ENCODE results near the gene HSPG2.
"Not testable (repeated sequence)": the region's sequence is repeated elsewhere in the genome, so short reads cannot be mapped to it uniquely, and the experiment has no call there.

Gene HSPG2

DNA sequence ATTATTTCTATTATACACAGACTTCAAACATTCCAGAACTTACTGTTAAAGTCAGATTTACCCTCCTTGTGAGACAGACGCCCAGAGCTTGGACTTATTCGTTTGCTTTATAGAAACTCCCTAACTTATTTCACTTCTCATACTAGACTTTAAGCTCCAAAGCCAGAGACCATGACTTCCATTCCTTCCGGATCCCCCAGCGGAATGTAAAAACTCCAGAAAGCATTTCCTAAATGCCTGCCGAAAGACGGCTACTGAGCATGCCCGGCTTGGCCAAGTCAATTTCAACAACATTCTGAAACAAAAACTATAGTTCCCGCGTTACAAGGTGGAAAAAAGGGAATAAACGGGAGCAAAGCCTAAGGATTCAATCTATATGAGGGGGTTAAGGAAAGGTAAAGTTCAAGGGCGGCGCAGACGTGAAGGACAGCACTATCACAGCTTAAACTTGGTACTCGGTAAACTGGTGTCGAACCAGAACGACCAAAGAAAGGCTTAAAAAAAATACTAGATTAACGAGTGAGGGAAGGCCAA lies 155.2 kb downstream of the HSPG2 start:
- DNase-seq = peak; percentile 45

DNA sequence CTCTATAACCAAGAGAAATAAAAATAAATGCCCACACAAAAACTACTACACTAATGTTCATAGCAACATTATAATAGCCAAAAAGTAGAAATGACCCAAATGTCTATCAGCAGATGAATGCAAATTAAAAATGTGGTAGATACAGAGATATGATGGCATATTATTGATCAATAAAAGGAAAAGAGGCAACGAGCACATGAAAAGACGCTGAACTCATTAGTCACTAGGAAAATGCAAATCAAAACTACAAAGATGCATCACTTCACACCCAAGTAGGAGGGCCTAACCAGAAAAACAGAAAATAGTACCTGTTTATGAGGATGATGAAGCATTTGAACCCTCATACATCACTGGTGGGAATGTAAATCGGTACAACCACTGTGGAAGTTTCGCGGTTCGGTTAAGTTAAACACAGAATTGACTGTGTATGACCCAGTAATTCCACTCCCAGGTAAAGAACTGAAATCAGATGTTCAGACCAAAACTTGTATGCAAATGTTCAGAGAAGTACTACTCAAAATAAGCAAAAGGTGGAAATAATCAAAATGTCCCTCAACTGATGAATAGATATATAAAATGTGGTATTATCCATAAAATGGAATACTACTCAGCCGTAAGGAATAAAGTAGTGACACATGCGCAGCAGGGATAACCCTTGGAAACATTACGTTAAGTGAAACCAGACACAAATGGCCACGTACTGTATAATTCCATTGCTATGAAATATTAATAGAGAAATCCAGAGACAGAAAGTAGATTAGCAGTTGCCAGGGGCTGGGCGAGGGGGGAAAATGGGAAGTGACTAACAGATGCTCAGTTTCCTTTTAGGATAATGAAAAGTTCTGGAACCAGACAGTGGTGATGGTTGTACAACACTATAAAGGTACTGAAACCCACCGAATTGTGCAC lies 157.2 kb downstream of the HSPG2 start:
- no peak for DNase-seq

DNA sequence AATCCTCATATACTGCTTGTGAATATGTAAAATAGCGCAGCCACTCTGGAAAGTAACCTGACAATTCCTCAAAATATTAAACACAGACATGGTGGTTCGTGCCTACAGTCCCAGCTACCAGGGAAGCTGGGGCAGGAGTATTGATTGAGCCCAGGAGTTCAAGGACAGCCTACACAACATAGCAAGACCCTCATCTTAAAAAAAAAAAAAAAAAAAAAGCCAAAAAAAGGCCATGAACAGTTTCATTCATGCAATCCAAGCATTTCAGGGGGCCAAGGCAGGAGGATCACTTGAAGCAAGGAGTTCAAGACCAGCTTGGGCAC lies 158.7 kb downstream of the HSPG2 start:
- DNase-seq = no peak

DNA sequence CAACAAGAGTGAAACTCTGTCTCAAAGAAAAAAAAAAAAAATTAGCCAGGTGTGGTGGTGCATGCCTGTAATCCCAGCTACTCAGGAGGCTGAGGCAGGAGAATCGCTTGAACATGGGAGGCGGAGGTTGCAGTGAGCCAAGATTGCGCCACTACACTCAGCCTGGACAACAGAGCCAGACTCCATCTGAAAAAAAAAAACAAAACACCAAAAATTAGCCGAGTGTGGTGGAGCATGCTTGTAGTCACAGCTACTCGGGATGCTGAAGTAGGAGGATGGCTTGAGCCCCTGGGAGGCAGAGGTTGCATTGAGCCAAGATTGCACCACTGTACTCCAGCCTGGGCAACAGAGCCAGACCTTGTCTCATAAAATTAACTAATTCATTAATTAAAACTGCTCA lies 160.2 kb downstream of the HSPG2 start:
- DNase-seq = not testable (repeated sequence)

DNA sequence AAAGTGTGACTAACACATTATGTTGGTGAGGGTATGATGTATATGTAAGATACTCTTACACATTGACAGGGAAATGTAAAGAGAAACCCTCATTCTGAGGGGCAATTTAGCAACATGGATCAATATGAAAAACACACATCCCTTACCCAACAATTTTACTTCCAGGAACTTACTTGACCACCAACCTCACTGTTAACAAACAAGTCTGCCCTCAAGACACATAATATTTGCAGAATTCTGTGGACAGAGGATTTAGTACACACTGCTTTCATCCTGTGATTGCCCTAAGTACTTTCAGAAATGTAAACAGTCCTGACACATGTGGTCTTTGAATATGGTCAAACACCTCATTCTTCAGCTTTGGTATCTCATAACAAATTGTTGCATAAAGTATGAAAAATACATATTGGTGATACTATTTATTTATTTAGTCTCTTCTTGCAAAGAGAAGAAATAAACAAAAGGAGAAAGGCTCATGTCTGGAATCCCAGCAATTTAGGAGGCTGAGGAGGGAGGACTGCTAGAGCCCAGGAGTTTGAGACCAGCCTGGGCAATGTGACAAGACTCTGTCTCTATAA lies 161.0 kb downstream of the HSPG2 start:
- DNase-seq = peak; percentile 78

DNA sequence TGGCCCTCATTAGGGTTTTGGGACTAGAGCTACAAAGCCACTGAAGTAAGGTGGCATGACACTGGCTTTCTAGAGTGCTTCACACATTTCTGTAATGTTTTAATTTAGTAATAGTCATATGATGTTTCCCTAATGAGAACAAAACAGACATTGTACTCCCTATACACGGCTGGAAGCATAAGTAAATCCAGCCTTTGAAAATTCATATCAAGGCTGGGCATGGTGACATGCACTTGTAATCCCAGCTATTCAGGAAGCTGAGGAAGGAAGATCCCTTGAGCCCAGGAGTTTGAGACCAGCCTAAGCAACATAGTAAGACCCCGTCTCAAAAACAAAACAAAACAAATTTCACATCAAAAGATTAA lies 161.6 kb downstream of the HSPG2 start:
- DNase-seq = no peak

DNA sequence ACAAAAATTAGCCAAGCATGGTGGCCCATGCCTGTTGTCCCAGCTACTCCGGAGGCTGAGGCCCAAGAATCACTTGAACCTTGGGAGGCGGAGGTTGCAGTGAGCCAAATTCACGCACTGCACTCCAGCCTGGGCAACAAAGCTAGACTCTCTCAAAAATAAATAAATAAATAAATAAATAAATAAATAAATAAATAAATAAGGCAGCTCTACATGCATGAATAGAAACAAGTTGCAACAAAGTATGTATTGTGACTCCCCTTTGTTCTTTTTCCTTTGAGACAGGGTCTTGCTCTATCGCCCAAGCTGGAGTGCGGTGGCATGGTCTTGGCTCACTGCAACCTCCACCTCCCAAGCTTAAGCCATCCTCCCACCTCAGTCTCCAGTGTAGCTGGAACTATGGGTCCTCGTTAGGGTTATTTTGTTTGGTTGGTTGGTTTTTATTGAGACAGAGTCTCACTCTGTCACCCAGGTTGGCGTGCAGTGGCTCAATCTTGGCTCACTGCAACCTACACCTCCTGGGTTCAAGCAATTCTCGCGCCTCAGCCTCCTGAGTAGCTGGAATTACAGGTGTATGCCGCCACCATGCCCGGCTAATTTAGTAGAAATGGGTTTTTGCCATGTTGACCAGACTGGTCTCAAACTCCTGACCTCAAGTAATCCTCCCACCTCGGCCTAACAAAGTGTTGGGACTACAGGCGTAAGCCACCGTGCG lies 162.1 kb downstream of the HSPG2 start:
- DNase-seq = no peak

DNA sequence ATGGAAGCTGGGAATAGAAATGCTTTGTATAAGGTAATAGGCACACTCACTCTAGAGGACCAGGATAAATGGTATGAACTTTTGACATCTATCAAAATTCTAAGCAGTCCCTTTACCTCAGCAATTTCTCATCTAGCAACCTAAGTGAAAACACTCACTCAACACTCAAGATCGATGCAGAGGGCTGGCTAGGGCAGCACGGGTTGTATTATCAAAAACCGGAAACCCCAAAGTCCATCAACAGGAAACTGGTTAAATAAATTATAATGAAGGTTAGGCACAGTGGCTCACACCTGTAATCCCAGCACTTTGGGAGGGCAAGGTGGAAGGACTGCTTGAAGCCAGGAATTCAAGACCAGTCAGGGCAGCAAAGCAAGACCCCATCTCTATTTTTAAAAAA lies 163.5 kb downstream of the HSPG2 start:
- peak; percentile 7 for DNase-seq
